NCI-H226 (cell line): ENCODE measurements around the gene FOXP4.

ENCODE experiments used
- DNase-seq: peaks from one replicate; pipeline ENCODE4 v3.0.0-alpha.2; 2015

The FOXP4 gene

DNA sequence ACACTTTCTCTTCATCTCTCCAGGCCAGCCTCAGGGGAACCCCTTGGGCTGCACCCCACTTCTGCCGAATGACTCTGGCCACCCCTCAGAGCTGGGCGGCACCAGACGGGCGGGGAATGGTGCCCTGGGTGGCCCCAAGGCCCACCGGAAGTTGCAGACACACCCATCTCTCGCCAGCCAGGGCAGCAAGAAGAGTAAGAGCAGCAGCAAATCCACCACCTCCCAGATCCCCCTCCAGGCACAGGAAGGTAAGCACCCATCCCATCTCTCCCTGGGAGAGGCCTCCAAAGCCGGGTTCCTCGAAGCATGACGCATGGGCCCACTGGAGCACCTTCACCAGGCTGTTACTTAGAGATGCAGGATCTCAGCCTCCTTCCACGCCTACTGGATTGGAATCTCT is 103.4 kb downstream of the FOXP4 start:
- DNase-seq: no peak

DNA sequence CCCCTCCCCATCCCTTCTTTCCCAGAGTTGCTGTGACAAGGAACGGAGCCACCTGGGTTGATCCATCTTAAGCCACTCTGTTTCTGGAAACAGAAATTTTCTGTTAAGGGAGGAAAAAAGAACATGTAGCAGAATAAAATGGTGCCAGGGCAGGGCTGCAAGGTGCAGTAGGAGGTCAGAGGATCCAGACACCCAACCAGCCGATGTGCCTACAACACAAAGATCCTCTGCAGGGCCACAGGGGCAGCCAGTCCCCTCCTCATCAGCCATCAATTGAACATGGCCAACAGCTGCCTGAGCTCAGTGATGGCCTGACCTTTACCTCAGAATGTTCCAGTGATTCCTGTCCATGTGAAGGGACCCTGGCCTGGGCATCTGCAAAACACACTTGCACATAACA is 103.9 kb downstream of the FOXP4 start:
- DNase-seq: no peak

DNA sequence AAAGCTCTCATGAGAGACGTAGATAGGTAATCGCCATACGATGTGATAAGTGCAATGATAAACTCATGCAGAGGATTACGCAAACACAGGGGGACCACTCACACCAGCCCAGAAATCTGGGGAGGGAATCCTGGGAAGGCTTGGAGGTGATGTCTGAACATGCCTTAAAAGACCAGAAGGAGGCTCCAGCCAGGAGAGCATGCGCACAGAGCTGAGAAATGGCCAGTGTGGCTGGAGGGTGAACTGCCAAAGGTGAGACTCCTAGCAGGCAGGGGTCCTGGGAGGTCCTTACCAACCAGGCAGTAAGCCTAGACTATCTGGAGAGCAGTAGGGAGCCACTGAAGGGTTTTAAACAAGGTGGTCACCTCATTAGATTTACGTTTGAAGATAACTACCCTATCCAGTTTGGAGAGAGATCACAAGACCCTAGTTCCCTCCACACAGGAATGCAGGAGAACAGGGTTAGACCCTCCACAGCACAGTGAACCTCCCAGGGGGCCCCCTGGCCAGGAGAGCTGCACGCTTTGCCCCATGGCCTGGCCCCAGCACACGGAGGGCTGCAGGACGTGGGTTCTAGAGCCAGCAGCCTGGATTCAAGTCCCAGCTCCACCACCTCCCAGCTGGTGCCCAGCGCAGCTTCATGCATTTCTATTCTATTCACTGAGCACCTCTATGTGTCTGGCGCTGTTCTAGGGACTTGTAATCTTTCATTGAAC is 105.2 kb downstream of the FOXP4 start:
- no peak for DNase-seq
